Measurements from ENCODE around the gene CYTH4. TPM values are rescaled to one million over a fixed set of nuclear protein-coding genes. Genes with fewer than 3 reads are reported as not detected.

The CYTH4 gene
- total and polyA plus RNA-seq, 12 donors = 4.7 to 80.7 (median 22.1) TPM

DNA sequence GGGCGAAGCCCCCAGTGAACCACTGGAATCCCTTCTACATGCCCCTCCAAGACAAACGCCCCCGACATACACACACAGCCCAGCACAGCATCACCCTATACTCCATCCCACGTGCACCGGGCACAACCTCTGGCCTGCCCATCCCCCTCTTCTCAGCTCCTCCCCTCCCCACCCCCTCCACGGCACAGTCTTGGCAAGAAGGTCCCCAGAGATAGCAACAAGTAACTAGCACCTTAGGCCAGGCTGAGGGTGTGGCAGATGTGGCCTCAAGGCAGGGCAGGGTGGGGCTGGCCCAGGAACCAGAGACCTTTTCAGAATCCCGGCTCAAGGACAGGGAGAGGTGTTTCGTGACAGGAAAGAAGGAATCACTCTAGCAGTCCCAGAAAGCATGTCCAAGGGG, 54.3 kb downstream of the CYTH4 start:
- no peak for DNase-seq
- Histone ChIP-seq H3K9me3 (replicated peaks in 1 of 3) (no peaks in the 10 kb centered on the region), H3K36me3 (replicated peaks in 1 of 2) (no peaks in the 10 kb centered on the region), H3K27me3 (peaks cover 43% of the 10 kb centered on the region), H3K4me1 (replicated peaks in 1 of 2) (no peaks in the 10 kb centered on the region), H3K27ac (no peak overlapping the region), H3K4me3 (no peak overlapping the region)
- TF ChIP-seq, protein P1, sequence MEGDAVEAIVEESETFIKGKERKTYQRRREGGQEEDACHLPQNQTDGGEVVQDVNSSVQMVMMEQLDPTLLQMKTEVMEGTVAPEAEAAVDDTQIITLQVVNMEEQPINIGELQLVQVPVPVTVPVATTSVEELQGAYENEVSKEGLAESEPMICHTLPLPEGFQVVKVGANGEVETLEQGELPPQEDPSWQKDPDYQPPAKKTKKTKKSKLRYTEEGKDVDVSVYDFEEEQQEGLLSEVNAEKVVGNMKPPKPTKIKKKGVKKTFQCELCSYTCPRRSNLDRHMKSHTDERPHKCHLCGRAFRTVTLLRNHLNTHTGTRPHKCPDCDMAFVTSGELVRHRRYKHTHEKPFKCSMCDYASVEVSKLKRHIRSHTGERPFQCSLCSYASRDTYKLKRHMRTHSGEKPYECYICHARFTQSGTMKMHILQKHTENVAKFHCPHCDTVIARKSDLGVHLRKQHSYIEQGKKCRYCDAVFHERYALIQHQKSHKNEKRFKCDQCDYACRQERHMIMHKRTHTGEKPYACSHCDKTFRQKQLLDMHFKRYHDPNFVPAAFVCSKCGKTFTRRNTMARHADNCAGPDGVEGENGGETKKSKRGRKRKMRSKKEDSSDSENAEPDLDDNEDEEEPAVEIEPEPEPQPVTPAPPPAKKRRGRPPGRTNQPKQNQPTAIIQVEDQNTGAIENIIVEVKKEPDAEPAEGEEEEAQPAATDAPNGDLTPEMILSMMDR (IDR thresholded peaks at IDR 0.05) = no peak
- TF ChIP-seq POLR2A (IDR thresholded peaks at IDR 0.05) = no peak
- 60 to 64% (median 62%) methylated on average over 8 of the region's 8 CpGs for WGBS, 4 donors
- intact Hi-C loops (cut with DNase I) = no loop called here

DNA sequence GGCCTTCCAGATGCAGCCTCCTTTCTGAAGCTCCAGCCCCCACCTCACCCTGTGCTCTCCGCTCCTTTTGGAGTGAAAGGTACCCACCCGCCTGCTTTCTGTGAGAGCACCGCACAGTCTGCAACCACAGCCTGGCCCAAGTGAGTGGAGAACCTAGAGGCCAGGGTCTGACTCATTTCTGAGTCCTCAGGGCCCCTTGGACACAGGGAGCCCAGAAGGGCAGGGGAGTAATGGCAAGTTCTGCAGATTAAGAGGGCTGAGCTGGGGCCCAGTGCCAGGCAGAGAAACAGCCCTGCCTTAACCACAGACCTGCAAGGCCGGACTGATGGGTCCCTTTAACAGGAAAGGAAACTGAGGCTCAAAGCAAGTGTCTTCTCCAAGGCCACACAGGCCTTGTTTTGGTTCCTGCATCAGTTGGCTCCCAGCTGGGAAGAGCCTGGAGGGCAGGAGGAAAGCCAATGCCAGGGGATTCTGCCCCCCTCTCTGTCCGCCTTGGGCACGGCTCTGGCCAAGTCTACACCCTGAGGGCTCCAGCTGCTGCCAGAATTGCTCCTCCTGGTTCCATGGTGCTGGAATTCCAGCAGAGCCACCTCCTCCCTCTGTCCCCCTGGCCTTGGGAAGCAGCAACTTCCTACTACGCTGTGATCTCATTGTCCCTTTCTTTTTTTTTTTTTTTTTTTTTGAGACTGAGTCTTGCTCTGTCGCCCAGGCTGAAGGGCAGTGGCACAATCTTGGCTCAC, 55.1 kb downstream of the CYTH4 start:
- 60 to 68% (median 63%) methylated on average over 8 of the region's 8 CpGs for WGBS, 4 donors

DNA sequence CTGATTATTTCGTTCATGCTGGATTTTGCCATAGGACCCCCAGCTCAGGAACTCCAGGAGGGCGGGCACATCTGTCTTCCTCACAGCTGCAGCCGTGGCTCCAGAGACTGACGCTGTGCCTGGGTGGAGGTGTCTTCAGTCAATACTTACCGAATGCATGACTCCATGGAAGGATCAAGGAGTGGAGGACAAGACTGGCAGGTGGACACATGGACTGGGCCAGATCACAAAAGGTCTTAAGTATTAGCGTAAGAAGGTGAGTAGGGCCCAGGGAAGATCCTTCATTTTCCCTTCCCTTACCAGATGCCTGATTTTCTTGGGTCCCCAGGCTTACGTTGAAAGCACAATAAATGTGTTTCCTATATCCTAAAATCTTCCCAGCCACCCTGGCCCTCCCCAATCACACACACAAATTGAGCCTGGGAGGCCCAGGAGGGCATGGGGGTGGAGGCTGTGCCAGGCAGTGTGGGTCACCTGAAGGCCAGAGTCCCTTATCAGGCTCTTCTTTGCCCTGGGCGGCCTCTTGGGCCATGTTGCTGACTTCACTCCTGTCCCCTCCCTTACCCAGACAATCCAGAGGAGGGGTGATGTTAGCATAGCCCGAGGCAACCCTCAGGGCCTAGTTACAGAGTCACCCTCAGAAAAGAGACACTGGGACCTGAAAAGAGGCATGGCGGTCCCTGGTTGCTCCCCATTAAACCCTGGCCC, 56.4 kb downstream of the CYTH4 start:
- WGBS, 4 donors = 87 to 91% (median 89%) methylated on average over 10 of the region's 10 CpGs
- TF ChIP-seq, protein P1 (IDR thresholded peaks at IDR 0.05) = no peak
- no peak for TF ChIP-seq POLR2A (IDR thresholded peaks at IDR 0.05)
- H3K27ac ChIP-seq = no peak overlapping the region

More for the DNA sequence above, 55.1 kb downstream of the CYTH4 start:
- no peak for TF ChIP-seq POLR2A (IDR thresholded peaks at IDR 0.05)
- TF ChIP-seq, protein P1 (IDR thresholded peaks at IDR 0.05) = no peak
- no peaks in the 10 kb centered on the region for H3K36me3 ChIP-seq (replicated peaks in 1 of 2)
- no peak overlapping the region for H3K27ac ChIP-seq
- intact Hi-C loops (cut with DNase I) = no loop called here
- no peaks in the 10 kb centered on the region for H3K9me3 ChIP-seq (replicated peaks in 1 of 3)
- DNase-seq = no peak
- no peak overlapping the region for H3K4me3 ChIP-seq
- H3K27me3 ChIP-seq = peaks cover 38% of the 10 kb centered on the region
- H3K4me1 ChIP-seq (replicated peaks in 1 of 2) = no peaks in the 10 kb centered on the region

DNA sequence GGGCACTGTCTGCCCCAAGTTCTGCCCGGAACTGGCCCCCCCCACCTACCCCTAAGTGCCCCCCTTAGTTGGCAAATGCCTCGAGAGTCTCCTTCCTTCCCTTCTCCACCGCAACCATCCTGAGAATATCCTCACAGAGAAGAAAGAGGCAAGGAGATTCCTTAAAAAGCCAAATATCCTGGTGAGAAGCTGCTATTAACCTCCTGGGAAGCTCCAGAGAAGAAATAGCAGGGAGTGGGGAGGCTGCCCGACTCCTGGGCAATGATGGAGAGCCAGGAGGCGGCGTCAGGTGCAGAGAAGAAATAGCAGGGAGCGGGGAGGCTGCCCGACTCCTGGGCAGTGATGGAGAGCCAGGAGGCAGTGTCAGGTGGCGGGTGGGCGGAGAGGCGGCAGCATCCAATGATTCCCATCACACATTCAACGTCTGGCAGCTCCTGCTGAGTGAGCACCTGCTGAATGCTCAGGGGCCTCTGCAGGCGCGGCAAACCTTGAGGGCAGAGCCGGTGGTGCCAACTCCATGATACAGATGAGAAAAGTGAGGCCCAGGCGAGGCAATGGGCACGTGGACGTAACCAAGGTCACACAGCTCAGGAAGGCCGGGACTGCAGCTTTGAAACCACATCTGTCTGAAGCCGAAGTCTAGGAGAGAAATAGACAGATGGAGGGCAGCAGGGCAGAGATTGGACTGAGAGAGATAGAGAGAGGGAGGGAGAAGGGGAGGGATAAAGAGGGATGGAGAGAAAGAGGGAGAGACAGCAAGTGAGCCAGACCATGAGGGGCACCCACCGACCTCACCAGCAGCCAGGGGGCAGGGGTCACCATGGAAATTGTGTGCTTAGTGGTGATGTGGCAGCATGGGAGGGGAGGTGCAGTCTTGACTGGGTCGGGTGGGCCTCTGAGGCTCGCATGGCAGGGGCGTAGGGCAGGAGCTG, 58.3 kb downstream of the CYTH4 start:
- Histone ChIP-seq H3K4me3 (no peak overlapping the region), H3K27ac (no peak overlapping the region), H3K4me1 (replicated peaks in 1 of 2) (no peaks in the 10 kb centered on the region), H3K9me3 (replicated peaks in 1 of 3) (no peaks in the 10 kb centered on the region), H3K27me3 (peaks cover 16% of the 10 kb centered on the region), H3K36me3 (replicated peaks in 1 of 2) (no peaks in the 10 kb centered on the region)
- no peak for DNase-seq
- TF ChIP-seq, protein P1 (IDR thresholded peaks at IDR 0.05) = no peak
- no peak for TF ChIP-seq POLR2A (IDR thresholded peaks at IDR 0.05)
- intact Hi-C loops (cut with DNase I) = no loop called here
- 37 to 59% (median 49%) methylated on average over 22 to 24 of the region's 24 CpGs for WGBS, 4 donors

More for the DNA sequence above, 56.4 kb downstream of the CYTH4 start:
- Histone ChIP-seq H3K9me3 (replicated peaks in 1 of 3) (no peaks in the 10 kb centered on the region), H3K4me3 (no peak overlapping the region), H3K27me3 (peaks cover 28% of the 10 kb centered on the region), H3K36me3 (replicated peaks in 1 of 2) (no peaks in the 10 kb centered on the region), H3K4me1 (replicated peaks in 1 of 2) (no peaks in the 10 kb centered on the region)
- DNase-seq = no peak
- intact Hi-C loops (cut with DNase I) = no loop called here
